Measurements from ENCODE around the gene USP9X.

Gene USP9X, protein sequence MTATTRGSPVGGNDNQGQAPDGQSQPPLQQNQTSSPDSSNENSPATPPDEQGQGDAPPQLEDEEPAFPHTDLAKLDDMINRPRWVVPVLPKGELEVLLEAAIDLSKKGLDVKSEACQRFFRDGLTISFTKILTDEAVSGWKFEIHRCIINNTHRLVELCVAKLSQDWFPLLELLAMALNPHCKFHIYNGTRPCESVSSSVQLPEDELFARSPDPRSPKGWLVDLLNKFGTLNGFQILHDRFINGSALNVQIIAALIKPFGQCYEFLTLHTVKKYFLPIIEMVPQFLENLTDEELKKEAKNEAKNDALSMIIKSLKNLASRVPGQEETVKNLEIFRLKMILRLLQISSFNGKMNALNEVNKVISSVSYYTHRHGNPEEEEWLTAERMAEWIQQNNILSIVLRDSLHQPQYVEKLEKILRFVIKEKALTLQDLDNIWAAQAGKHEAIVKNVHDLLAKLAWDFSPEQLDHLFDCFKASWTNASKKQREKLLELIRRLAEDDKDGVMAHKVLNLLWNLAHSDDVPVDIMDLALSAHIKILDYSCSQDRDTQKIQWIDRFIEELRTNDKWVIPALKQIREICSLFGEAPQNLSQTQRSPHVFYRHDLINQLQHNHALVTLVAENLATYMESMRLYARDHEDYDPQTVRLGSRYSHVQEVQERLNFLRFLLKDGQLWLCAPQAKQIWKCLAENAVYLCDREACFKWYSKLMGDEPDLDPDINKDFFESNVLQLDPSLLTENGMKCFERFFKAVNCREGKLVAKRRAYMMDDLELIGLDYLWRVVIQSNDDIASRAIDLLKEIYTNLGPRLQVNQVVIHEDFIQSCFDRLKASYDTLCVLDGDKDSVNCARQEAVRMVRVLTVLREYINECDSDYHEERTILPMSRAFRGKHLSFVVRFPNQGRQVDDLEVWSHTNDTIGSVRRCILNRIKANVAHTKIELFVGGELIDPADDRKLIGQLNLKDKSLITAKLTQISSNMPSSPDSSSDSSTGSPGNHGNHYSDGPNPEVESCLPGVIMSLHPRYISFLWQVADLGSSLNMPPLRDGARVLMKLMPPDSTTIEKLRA (N-terminal part only)

GRCh38 chrX:41084893-41085511, at the start of gene USP9X:
USP9X (plus strand) TSS chrX:41085445; CDS start chrX:41123629, 38,184 bp downstream.
- H3K36me3 ChIP-seq (ENCODE audit: control insufficient read depth in 2 of 2, insufficient read depth in 2 of 2, low read length in 2 of 2), result no peaks in the 10 kb centered on the region
- H3K9ac ChIP-seq (ENCODE audit: low read depth in 1 of 2, low read length in 2 of 2), result peak within 1 kb of the TSS; percentile 97 to 99
- peak within 1 kb of the TSS; percentile 93 to 99 for H3K4me3 ChIP-seq (ENCODE audit: low read length in 2 of 2)
- H3K27me3 ChIP-seq (ENCODE audit: control insufficient read depth in 2 of 2, insufficient read depth in 2 of 2, low read length in 2 of 2), result peaks cover 0 to 5% of the 10 kb centered on the region in 2 donors
- H3K27ac ChIP-seq (ENCODE audit: low read depth in 2 of 2, low read length in 2 of 2), result peak within 1 kb of the TSS; percentile 100
- H3K9me3 ChIP-seq (ENCODE audit: control insufficient read depth in 2 of 2, low read length in 2 of 2), result no peaks in the 10 kb centered on the region
- peaks cover 3 to 8% of the 10 kb centered on the region in 2 donors for H3K4me1 ChIP-seq (ENCODE audit: control insufficient read depth in 2 of 2, insufficient read depth in 2 of 2, low read length in 2 of 2)

DNA sequence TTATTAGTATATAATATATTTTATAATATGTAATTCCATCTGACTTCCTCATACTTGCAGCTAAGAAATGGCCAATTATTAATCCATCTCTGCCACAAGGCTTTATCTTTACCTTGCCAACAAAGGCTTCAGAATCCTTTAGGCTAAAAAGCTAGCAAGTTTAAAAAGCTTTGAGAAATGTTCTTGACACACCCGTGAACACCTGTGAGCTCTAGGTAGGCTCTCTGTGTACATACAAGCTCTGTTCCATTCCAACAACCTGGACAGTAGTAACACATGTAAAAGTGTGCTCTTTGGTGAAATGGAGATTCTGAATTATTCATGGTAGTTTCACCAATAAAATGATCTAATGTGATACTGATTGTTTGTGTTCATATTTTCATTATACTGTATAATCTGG, 49.7 kb upstream of the USP9X start:
- no peak overlapping the region for H3K9ac ChIP-seq (ENCODE audit: low read depth in 1 of 2, low read length in 2 of 2)
- H3K36me3 ChIP-seq (ENCODE audit: control insufficient read depth in 2 of 2, insufficient read depth in 2 of 2, low read length in 2 of 2), result no peaks in the 10 kb centered on the region
- no peaks in the 10 kb centered on the region for H3K4me1 ChIP-seq (ENCODE audit: control insufficient read depth in 2 of 2, insufficient read depth in 2 of 2, low read length in 2 of 2)
- no peak overlapping the region for H3K4me3 ChIP-seq (ENCODE audit: low read length in 2 of 2)
- no peaks in the 10 kb centered on the region for H3K9me3 ChIP-seq (ENCODE audit: control insufficient read depth in 2 of 2, low read length in 2 of 2)
- H3K27ac ChIP-seq (ENCODE audit: low read depth in 2 of 2, low read length in 2 of 2), result peak overlapping the region; percentile 3 to 57
- peaks cover 0 to 2% of the 10 kb centered on the region in 2 donors for H3K27me3 ChIP-seq (ENCODE audit: control insufficient read depth in 2 of 2, insufficient read depth in 2 of 2, low read length in 2 of 2)

GRCh38 chrX:41036668-41037326, 48.4 kb upstream of the USP9X start:
- Histone ChIP-seq H3K4me3 (ENCODE audit: low read length in 2 of 2) (peak overlapping the region in 1 of 2 donors; percentile 14), H3K9ac (ENCODE audit: low read depth in 1 of 2, low read length in 2 of 2) (peak overlapping the region in 1 of 2 donors; percentile 9), H3K4me1 (ENCODE audit: control insufficient read depth in 2 of 2, insufficient read depth in 2 of 2, low read length in 2 of 2) (no peaks in the 10 kb centered on the region), H3K9me3 (ENCODE audit: control insufficient read depth in 2 of 2, low read length in 2 of 2) (no peaks in the 10 kb centered on the region), H3K27ac (ENCODE audit: low read depth in 2 of 2, low read length in 2 of 2) (peak overlapping the region; percentile 57 to 80), H3K27me3 (ENCODE audit: control insufficient read depth in 2 of 2, insufficient read depth in 2 of 2, low read length in 2 of 2) (no peaks in the 10 kb centered on the region), H3K36me3 (ENCODE audit: control insufficient read depth in 2 of 2, insufficient read depth in 2 of 2, low read length in 2 of 2) (no peaks in the 10 kb centered on the region)

DNA sequence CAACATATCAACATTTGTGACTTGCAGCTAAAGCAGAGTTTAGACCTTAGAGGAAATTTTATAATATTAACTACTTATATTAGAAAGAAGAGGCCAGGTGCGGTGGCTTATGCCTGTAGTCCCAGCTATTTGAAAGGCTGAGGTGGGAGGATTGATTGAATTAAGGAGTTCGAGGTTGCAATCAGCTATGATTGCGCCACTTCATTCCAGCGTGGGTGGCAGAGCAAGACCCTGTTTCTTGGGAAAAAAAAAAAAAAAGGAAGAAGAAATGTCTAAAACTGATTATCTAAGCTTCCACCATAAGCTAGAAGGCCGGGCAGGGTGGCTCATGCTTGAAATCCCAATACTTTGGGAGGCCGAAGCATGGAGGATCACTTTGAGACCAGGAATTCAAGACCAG, 42.0 kb upstream of the USP9X start:
- peaks cover 3 to 4% of the 10 kb centered on the region in 2 donors for H3K27me3 ChIP-seq (ENCODE audit: control insufficient read depth in 2 of 2, insufficient read depth in 2 of 2, low read length in 2 of 2)
- H3K4me1 ChIP-seq (ENCODE audit: control insufficient read depth in 2 of 2, insufficient read depth in 2 of 2, low read length in 2 of 2), result peaks cover 0 to 5% of the 10 kb centered on the region in 2 donors
- no peak overlapping the region for H3K9ac ChIP-seq (ENCODE audit: low read depth in 1 of 2, low read length in 2 of 2)
- no peak overlapping the region for H3K27ac ChIP-seq (ENCODE audit: low read depth in 2 of 2, low read length in 2 of 2)
- H3K9me3 ChIP-seq (ENCODE audit: control insufficient read depth in 2 of 2, low read length in 2 of 2), result no peaks in the 10 kb centered on the region
- H3K4me3 ChIP-seq (ENCODE audit: low read length in 2 of 2), result no peak overlapping the region
- no peaks in the 10 kb centered on the region for H3K36me3 ChIP-seq (ENCODE audit: control insufficient read depth in 2 of 2, insufficient read depth in 2 of 2, low read length in 2 of 2)

DNA sequence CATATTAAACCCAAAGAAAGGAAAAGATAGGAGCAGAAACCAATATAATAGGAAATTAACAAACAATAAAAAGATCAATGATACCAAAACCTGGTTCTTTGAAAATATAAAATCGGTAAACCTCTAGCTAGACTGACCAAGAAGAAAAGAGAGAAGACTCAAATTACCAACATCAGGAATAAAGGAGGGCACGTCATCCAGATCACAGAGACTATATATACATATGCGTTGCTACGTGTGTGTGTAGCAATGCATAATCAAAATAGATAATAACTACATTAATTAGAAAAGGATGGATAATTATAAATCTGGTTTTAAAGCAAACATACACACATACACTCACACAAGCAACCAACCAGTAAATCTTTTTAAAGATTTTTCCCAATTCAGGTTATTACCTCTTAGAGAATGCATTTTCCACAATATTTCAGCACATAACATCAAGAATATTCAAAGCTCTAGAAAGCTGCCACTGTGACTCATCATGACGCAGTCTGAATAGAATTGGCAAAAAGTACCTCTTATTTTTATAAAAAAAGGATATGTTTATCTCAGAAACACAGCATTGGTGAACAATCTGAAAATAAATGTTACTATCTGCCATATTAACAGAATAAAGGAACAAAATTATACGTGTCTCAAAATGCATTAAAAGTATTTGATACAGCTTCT, 41.4 kb upstream of the USP9X start:
- Histone ChIP-seq H3K4me1 (ENCODE audit: control insufficient read depth in 2 of 2, insufficient read depth in 2 of 2, low read length in 2 of 2) (peaks cover 0 to 5% of the 10 kb centered on the region in 2 donors), H3K9ac (ENCODE audit: low read depth in 1 of 2, low read length in 2 of 2) (no peak overlapping the region), H3K4me3 (ENCODE audit: low read length in 2 of 2) (no peak overlapping the region), H3K27ac (ENCODE audit: low read depth in 2 of 2, low read length in 2 of 2) (no peak overlapping the region), H3K9me3 (ENCODE audit: control insufficient read depth in 2 of 2, low read length in 2 of 2) (no peaks in the 10 kb centered on the region), H3K36me3 (ENCODE audit: control insufficient read depth in 2 of 2, insufficient read depth in 2 of 2, low read length in 2 of 2) (no peaks in the 10 kb centered on the region), H3K27me3 (ENCODE audit: control insufficient read depth in 2 of 2, insufficient read depth in 2 of 2, low read length in 2 of 2) (peaks cover 3 to 5% of the 10 kb centered on the region in 2 donors)

- no peaks in the 10 kb centered on the region for H3K36me3 ChIP-seq (ENCODE audit: control insufficient read depth in 2 of 2, insufficient read depth in 2 of 2, low read length in 2 of 2)
- H3K9ac ChIP-seq (ENCODE audit: low read depth in 1 of 2, low read length in 2 of 2), result no peak overlapping the region
- H3K9me3 ChIP-seq (ENCODE audit: control insufficient read depth in 2 of 2, low read length in 2 of 2), result no peaks in the 10 kb centered on the region
- peaks cover 3 to 5% of the 10 kb centered on the region in 2 donors for H3K27me3 ChIP-seq (ENCODE audit: control insufficient read depth in 2 of 2, insufficient read depth in 2 of 2, low read length in 2 of 2)
- no peak overlapping the region for H3K4me3 ChIP-seq (ENCODE audit: low read length in 2 of 2)
- H3K27ac ChIP-seq (ENCODE audit: low read depth in 2 of 2, low read length in 2 of 2), result peak overlapping the region in 1 of 2 donors; percentile 45
- H3K4me1 ChIP-seq (ENCODE audit: control insufficient read depth in 2 of 2, insufficient read depth in 2 of 2, low read length in 2 of 2), result peaks cover 0 to 5% of the 10 kb centered on the region in 2 donors
These were observed 39.2 kb upstream of the USP9X start for GRCh38 chrX:41045960-41046567.

DNA sequence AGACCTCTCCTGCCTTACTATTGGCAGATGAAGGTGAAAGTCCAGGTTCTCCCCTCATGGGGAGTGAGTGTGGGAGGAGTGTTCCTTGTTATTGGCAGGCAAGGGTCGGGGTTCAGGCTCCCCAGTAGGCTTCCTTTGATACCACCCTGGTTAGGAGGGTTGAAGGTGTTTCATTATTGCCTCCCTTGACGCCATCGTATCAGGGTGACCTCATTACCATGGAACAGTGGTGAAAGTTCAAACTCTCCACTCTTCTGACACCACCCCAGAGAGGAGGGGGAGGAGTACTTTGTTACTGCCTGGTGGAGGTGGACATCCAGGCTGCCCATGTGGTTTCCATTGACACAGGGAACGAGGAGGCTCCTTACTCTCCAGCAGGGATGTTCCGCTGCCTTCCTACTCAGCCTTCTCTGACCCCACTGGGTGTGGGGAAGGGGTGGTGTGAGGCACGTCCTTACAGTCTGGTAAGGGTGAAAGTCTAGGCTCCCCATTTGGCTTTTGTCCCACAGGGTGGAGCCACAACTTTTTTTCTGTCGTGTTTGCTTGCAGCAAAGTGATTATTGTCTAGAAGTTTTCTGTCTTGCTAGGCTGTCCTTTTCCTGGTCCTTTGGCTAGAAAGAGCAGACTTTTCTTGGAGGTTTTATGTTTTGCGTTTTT, 37.2 kb upstream of the USP9X start:
- Histone ChIP-seq H3K27ac (ENCODE audit: low read depth in 2 of 2, low read length in 2 of 2) (peak overlapping the region; percentile 48 to 75), H3K9me3 (ENCODE audit: control insufficient read depth in 2 of 2, low read length in 2 of 2) (no peaks in the 10 kb centered on the region), H3K36me3 (ENCODE audit: control insufficient read depth in 2 of 2, insufficient read depth in 2 of 2, low read length in 2 of 2) (no peaks in the 10 kb centered on the region), H3K4me1 (ENCODE audit: control insufficient read depth in 2 of 2, insufficient read depth in 2 of 2, low read length in 2 of 2) (peaks cover 0 to 5% of the 10 kb centered on the region in 2 donors), H3K4me3 (ENCODE audit: low read length in 2 of 2) (no peak overlapping the region), H3K9ac (ENCODE audit: low read depth in 1 of 2, low read length in 2 of 2) (no peak overlapping the region), H3K27me3 (ENCODE audit: control insufficient read depth in 2 of 2, insufficient read depth in 2 of 2, low read length in 2 of 2) (peaks cover 3 to 5% of the 10 kb centered on the region in 2 donors)

DNA sequence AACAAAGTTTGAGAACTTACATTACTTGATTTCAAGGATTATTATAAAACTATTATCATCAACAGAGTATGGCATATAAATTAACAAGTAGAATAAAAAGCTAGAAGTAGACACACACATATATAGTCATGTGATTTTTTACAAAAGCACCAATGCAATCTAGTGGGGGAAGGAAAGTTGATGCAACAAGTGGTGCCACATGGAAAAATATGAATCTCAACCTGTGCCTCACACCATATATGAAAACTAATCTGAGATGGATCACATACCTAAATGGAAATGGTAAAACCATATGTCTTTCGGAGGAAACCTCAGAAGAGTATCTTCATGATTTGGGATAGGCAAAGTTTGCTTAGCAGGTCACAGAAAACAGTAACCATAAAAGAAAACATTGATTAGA, 34.9 kb upstream of the USP9X start:
- no peak overlapping the region for H3K4me3 ChIP-seq (ENCODE audit: low read length in 2 of 2)
- peaks cover 3 to 5% of the 10 kb centered on the region in 2 donors for H3K27me3 ChIP-seq (ENCODE audit: control insufficient read depth in 2 of 2, insufficient read depth in 2 of 2, low read length in 2 of 2)
- no peak overlapping the region for H3K9ac ChIP-seq (ENCODE audit: low read depth in 1 of 2, low read length in 2 of 2)
- peaks cover 0 to 5% of the 10 kb centered on the region in 2 donors for H3K4me1 ChIP-seq (ENCODE audit: control insufficient read depth in 2 of 2, insufficient read depth in 2 of 2, low read length in 2 of 2)
- H3K9me3 ChIP-seq (ENCODE audit: control insufficient read depth in 2 of 2, low read length in 2 of 2), result no peaks in the 10 kb centered on the region
- no peak overlapping the region for H3K27ac ChIP-seq (ENCODE audit: low read depth in 2 of 2, low read length in 2 of 2)
- no peaks in the 10 kb centered on the region for H3K36me3 ChIP-seq (ENCODE audit: control insufficient read depth in 2 of 2, insufficient read depth in 2 of 2, low read length in 2 of 2)
